ENCODE measurements around the gene PILRA. TPM values are rescaled to one million over a fixed set of nuclear protein-coding genes. Genes with fewer than 3 reads are reported as not detected.
"Not testable (repeated sequence)": the region's sequence is repeated elsewhere in the genome, so short reads cannot be mapped to it uniquely, and the experiment has no call there.

Gene PILRA
- total RNA-seq, 1 donor: 2.2 TPM

- DNase-seq (ENCODE audit: low read depth in 2 of 3, low spot score in 2 of 3): no peak
Observed at GRCh38 chr7:100376066-100376465, 2.8 kb downstream of the PILRA start.

- DNase-seq (ENCODE audit: low read depth in 2 of 3, low spot score in 2 of 3): no peak
Observed at GRCh38 chr7:100378114-100378755, 4.9 kb downstream of the PILRA start.

- DNase-seq (ENCODE audit: low read depth in 2 of 3, low spot score in 2 of 3): no peak
Observed at GRCh38 chr7:100380196-100380595, 6.9 kb downstream of the PILRA start.

GRCh38 chr7:100381531-100382233 lies 8.4 kb downstream of the PILRA start:
- DNase-seq (ENCODE audit: low read depth in 2 of 3, low spot score in 2 of 3): not testable (repeated sequence)

GRCh38 chr7:100382234-100382853 lies 9.1 kb downstream of the PILRA start:
- DNase-seq (ENCODE audit: low read depth in 2 of 3, low spot score in 2 of 3): not testable (repeated sequence)

GRCh38 chr7:100384628-100385294 lies 11.5 kb downstream of the PILRA start:
- DNase-seq (ENCODE audit: low read depth in 2 of 3, low spot score in 2 of 3): no peak

GRCh38 chr7:100386940-100387339 lies 13.7 kb downstream of the PILRA start:
- no peak for DNase-seq (ENCODE audit: low read depth in 2 of 3, low spot score in 2 of 3)

- DNase-seq (ENCODE audit: low read depth in 2 of 3, low spot score in 2 of 3): no peak
Observed at GRCh38 chr7:100387695-100388094, 14.4 kb downstream of the PILRA start.

GRCh38 chr7:100389437-100390088 lies 16.3 kb downstream of the PILRA start:
- no peak for DNase-seq (ENCODE audit: low read depth in 2 of 3, low spot score in 2 of 3)

- DNase-seq (ENCODE audit: low read depth in 2 of 3, low spot score in 2 of 3): no peak
Observed at GRCh38 chr7:100390286-100391009, 17.2 kb downstream of the PILRA start.

GRCh38 chr7:100393233-100393905 lies 20.1 kb downstream of the PILRA start:
- DNase-seq (ENCODE audit: low read depth in 2 of 3, low spot score in 2 of 3): no peak

- no peak for DNase-seq (ENCODE audit: low read depth in 2 of 3, low spot score in 2 of 3)
Observed at GRCh38 chr7:100394077-100394476, 20.8 kb downstream of the PILRA start.

- peak in 1 of 3 donors; percentile 28 for DNase-seq (ENCODE audit: low read depth in 2 of 3, low spot score in 2 of 3)
Observed at GRCh38 chr7:100396421-100396982, 23.2 kb downstream of the PILRA start.

- DNase-seq (ENCODE audit: low read depth in 2 of 3, low spot score in 2 of 3): no peak
Observed at GRCh38 chr7:100397315-100398081, 24.2 kb downstream of the PILRA start.

- DNase-seq (ENCODE audit: low read depth in 2 of 3, low spot score in 2 of 3): no peak
Observed at GRCh38 chr7:100398239-100398638, 25.0 kb downstream of the PILRA start.

- no peak for DNase-seq (ENCODE audit: low read depth in 2 of 3, low spot score in 2 of 3)
Observed at GRCh38 chr7:100400041-100400440, 26.8 kb downstream of the PILRA start.

GRCh38 chr7:100400656-100401055 lies 27.4 kb downstream of the PILRA start:
- DNase-seq (ENCODE audit: low read depth in 2 of 3, low spot score in 2 of 3): peak in 2 of 3 donors; percentile 17 to 20

- DNase-seq (ENCODE audit: low read depth in 2 of 3, low spot score in 2 of 3): no peak
Observed at GRCh38 chr7:100401811-100402210, 28.5 kb downstream of the PILRA start.

- no peak for DNase-seq (ENCODE audit: low read depth in 2 of 3, low spot score in 2 of 3)
Observed at GRCh38 chr7:100402241-100402640, 29.0 kb downstream of the PILRA start.

Measured in hematopoietic multipotent progenitor cell (in vitro differentiated cells).